NCI-H345 treated with DMSO at 0.1 percent for 48 hours (cell line): ENCODE data around the gene S100A13.

Experiments
- DNase-seq: peaks from one replicate; lab custom pipeline; 2025; ENCODE audit not compliant: unreplicated experiment; lab: John Stamatoyannopoulos, UW

The S100A13 gene

GRCh38 chr1:153572569-153573015 lies 54.7 kb downstream of the S100A13 start:
- peak; percentile 13 for DNase-seq

GRCh38 chr1:153571706-153572105 lies 55.6 kb downstream of the S100A13 start:
- no peak for DNase-seq

- DNase-seq, result no peak
These were observed 56.4 kb downstream of the S100A13 start for GRCh38 chr1:153570874-153571273.

GRCh38 chr1:153569465-153569864 lies 57.8 kb downstream of the S100A13 start:
- DNase-seq, result no peak
